Measurements from ENCODE around the gene IRF8.
"Not testable (repeated sequence)": the region's sequence is repeated elsewhere in the genome, so short reads cannot be mapped to it uniquely, and the experiment has no call there.

IRF8 gene

GRCh38 chr16:85869206-85869605, 29.8 kb upstream of the IRF8 start:
- no peak for DNase-seq

DNA sequence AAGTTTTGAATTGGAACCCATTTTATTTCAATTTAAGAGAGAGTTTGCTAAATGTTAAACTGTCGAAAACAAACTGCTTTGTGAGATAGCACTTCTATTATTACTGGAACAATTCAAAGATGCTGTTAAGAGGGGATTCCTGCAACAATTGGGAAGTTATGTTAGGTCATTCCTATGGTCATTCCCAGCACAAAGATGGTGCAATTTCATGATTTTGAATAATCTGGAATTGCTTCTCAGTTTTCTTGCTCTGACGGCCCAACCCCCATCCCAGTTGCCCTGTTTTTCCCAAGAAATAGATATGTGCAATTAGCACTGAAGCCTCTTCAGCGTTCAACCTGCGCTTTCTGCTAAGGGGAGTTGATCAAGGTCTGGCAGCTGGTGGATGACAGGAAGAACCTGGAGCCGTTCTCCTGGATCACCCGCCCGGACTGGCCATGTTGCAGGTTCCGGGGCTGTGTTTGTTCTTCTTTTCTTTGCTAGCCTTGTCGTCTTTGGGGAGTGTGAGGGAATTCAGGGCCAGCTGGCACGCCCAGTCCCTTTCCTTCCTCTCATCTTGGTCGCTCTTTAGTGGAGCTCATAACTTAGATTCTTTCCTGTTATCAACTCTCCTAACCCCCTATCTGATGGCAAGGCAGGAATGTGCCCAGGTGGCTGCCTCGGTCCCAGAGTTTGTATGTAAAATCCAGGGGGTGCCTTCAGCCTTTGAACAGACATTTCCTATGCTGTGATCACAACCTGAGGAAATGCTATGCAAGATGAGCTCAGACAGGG, 29.0 kb upstream of the IRF8 start:
- no peak for DNase-seq

DNA sequence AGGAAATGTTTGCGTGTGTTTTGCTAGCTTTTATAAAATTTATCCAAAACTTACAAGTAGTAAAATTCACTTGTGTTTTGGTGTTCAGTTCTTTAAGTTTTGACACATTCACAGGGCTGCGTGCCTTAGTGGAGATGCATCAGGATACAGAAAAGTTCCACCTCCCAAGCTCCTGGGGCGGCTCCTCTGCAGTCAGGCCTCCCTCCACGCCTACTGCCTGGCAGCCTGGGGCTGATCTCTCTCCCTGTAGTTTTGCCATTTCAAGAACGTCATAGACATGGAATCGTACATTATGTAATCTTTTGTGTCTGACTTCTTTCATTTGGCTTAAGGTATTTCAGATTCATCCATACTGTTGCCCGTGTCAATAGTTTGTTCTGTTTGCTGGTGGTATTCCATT, 27.2 kb upstream of the IRF8 start:
- no peak for DNase-seq

DNA sequence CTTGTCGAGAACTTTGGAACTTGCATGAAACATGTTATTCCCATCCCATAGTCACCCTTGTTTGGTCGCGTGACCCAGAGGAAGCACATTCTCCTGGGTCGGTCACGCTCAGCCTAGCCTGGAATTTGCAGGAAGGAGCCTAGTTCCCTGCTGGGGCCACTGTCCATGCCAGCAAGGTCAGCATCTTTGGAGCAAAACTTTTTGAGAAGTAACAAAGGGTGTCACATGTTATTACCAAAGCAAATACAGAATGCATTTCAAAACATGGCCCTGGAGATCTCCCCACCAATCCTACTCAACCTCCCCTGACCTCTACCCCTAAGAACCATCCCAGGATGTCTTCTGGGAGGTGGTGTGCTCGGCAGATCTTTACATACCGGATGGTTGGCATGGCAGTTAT, 26.2 kb upstream of the IRF8 start:
- DNase-seq: no peak

DNA sequence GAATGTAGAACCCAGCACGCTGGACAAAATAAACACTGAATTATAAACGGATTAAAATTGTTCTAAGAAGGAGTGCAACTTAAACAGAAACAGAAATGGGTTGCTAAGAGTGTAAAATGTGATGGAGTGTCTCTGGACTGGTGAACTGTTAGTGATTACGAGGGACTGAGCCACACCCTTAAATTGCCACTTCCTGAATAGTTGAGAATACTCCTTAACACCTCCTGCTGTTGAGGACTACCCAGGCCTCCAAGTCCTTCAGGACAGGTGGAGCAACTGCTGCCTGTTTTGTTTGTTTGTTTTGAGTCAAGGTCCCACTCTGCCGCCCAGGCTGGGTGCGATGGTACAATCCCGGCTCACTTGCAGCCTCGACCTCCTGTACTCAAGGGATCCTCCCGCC, 25.8 kb upstream of the IRF8 start:
- no peak for DNase-seq

GRCh38 chr16:85874031-85874430, 24.9 kb upstream of the IRF8 start:
- not testable (repeated sequence) for DNase-seq

GRCh38 chr16:85878407-85878806, 20.6 kb upstream of the IRF8 start:
- no peak for DNase-seq

DNA sequence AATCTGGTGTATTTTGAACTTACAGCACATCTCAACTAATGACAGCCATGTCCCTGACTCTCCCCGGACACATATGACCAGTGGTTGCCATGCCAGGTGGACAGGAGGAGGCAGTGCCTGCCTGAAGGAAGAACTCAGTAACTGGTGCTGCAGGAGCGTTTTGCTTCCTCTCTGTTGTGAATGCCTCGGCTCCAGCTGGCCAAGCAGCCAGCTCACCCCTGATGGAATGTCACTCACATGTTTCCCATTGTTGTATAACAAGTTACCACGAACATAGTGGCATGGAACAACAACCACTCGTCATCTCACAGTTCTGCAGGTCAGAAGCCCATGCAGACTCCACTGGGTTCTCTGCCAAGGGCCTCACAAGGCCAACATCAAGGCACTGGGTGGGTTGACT, 20.1 kb upstream of the IRF8 start:
- no peak for DNase-seq

DNA sequence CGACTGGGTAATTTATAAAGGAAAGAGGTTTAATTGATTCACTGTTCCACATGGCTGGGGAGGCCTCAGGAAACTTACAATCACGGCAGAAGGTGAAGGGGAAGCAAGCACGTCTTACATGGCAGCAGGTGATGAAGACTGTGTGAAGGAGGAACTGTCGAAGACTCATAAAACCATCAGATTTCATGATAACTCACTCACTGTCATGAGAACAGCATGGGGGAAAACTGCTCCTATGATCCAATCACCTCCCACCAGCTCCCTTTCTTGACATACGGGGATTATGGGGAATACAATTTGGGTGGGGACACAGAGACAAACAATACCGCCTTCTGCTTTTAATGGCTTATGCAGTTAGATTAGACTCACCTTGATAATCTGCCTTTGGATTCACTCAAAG, 19.4 kb upstream of the IRF8 start:
- no peak for DNase-seq

DNA sequence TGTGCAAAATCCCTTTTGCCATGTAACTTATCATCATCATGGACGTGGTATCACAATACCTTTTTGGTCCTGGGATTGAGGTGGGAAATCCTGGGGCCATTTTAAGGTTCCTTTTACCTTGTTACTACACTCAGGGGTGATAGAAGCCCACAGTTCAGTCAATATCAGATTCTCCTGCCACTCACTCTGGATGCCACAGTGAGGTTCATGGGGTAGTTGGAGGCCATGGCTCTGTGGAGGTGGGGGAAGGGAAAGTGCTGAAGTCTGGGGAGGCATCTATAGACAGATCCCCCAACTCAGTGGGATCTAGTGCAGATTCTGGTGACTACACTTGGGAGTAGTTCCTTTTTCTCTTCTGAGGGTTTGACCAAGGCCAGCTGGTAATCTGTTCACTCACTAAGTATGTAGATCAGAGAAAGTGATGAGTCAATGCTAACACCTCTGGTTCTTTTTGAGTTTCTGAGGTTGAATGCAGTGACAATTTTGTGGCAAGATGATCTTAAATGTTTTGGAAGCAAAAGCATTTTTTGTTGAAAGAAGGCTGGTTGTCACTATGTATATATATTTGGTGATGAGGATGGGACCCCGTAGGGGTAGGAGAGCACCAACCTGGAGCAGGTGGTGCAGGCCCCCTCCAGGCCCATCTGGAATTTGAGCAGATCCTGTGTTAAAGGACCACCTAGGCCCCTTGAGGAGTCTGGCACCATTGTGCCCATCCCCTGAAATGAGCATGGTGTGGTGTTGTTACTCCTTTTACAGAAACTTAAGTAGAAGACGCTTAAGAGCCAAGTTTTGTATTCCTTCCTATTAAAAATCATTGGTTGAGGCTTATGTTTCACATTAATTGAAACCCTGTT, 18.8 kb upstream of the IRF8 start:
- DNase-seq: no peak

DNA sequence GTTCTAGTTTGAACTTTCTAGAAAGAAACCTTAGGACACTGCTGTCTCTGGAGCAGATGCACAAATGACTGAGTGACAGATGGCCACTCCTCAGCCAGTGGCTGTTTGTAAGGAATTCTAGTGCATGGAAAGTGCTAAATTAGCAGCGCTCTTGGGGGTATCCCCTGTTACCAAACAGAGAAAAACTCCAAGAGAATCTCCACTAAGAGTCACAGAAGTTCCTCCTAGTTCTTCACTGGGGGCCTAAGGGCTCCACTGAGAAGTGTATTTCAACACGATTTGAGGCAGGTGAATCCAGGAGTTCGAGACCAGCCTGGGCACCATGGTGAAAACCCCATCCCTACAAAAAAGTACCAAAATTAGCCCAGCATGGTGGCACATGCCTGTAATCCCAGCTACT, 18.1 kb upstream of the IRF8 start:
- no peak for DNase-seq

- DNase-seq: no peak
These were observed 17.5 kb upstream of the IRF8 start for GRCh38 chr16:85881436-85881835.

DNA sequence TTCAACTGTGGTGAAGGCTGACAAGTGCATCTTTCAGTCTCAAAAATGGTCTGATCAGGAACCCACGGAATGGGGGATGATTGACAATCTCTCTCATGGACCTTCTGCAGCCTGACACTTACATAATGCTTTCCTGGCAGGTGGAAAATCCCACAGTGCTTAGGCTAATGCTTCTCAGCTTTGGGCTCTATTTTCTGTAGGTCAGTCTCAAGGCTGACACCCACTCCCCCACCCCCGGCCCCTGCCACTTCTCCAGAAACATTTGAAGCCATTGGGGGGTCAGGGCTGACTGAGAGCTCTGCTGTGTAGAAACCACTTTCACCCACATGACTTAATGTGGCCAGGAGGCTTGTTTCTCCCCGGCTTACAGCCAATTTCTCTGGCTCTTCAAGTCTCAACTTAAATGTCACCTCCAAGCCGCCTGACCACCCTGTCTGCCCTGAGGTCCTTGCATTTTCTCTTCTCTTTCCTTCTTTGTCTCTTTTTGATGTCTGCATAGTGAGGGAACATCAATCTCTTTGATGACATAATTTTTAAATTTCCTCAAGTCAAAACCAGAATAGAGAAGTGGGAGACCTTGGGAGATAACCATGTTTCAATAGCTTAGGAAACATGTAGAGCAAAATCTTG, 16.7 kb upstream of the IRF8 start:
- DNase-seq: no peak

DNA sequence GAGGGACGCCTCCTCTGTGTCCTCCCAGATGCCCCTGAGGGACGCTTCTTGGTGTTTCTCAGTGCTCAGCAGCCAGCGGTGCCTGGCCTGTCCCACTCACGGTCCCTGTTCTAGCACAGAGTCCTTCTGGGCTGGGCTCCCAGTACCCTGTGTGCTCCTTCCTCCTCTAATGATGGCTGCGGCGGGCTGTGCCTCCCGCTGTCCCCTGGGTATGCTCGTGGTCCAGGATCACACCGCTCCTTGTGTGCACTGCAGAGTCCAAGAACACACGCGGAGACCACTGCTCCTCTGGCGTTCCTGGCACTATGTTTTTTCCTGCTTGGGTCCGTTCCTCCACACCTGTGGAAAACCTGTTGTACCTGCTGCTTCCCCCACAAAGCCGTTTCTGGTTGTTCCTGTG, 15.1 kb upstream of the IRF8 start:
- no peak for DNase-seq

- no peak for DNase-seq
These were observed 14.0 kb upstream of the IRF8 start for GRCh38 chr16:85884808-85885463.

DNA sequence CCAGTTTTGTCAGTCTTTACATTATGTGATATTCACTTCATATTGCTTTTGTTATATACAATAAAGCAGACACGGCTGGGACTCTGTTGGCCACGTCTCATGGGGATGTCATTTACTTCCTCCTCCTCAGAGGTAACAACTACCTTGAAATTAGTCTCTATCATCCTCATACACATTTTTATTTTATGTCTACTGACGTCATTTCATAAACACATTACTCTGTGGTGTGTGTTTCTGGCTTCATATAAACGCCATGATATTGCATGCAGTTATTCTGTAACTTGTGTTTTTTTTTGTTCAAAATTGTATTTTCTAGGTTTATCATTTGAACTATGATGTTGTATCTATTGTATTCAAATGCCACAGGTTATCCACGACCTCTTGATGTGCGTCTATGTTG, 13.4 kb upstream of the IRF8 start:
- DNase-seq: no peak

DNA sequence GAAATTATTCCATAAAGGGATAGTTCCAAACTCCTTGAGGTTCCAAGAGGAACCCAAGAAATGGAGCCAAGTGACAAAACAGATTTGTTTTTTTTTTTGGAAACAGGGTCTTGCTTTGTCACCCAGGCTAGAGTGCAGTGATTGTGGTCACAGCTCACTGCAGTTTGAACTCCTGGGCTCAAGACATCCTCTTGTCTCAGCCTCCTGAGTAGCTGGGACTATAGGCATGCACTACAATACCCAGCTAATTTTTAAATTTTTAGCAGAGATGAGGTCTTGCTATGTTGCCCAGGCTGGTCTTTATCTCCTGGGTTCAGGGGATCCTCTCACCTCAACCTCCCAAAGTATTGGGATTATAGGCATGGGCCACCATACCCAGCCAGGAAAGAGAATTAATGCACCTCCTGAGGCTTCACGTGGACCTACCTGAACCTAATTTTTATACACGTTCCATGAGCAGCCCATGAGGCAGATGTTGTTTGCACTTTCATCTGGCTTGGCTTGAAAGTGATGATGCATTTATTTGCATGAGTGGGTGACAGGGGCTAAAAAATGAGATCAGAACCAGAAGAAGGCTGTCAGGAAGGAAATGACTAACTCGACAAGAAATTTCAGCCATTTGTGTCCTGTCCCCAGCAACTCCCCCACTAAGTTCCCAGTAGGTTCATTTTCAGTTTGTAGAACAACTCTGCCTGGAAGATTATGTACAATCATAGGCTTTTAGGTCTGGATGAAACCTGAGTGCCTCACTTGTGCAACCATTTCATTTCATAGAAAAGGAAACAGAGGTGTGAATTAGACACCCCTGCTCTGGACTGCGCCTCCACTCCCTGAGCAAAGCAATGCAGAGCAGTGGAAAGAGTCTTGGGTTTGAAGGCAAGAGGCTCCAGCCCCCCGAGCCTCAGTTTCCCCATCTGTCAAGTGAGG, 10.3 kb upstream of the IRF8 start:
- no peak for DNase-seq

- no peak for DNase-seq
These were observed 7.8 kb upstream of the IRF8 start for GRCh38 chr16:85891033-85891775.

GRCh38 chr16:85891776-85892166, 7.2 kb upstream of the IRF8 start:
- DNase-seq: no peak

GRCh38 chr16:85892760-85893159, 6.2 kb upstream of the IRF8 start:
- no peak for DNase-seq

- DNase-seq: no peak
These were observed 4.7 kb upstream of the IRF8 start for GRCh38 chr16:85894266-85894665.

All from effector CD8-positive, alpha-beta T cell (primary cell).